Fibroblast of pulmonary artery (primary cell): ENCODE results near the gene FAAH.

Experiments
- DNase-seq: peaks from one replicate; pipeline ENCODE4 v3.0.0-alpha.2; 2010; ENCODE audit warnings: low read depth
- H3K4me3 ChIP-seq: replicated peaks from 2 replicates; pipeline ENCODE4 v1.5.1; 2011; ENCODE audit warnings: low read depth, mild to moderate bottlenecking, control low read depth, low read length, moderate library complexity
- TF ChIP-seq, protein P1 (sequence below): IDR thresholded peaks from 2 replicates; pipeline ENCODE4 v1.5.1; 2011; ENCODE audit warnings: mild to moderate bottlenecking, control low read depth, low read length, inconsistent platforms; ENCODE audit errors: missing control alignments

Gene FAAH

GRCh38 chr1:46411010-46411405, 16.9 kb downstream of the FAAH start:
- TF ChIP-seq, protein P1, sequence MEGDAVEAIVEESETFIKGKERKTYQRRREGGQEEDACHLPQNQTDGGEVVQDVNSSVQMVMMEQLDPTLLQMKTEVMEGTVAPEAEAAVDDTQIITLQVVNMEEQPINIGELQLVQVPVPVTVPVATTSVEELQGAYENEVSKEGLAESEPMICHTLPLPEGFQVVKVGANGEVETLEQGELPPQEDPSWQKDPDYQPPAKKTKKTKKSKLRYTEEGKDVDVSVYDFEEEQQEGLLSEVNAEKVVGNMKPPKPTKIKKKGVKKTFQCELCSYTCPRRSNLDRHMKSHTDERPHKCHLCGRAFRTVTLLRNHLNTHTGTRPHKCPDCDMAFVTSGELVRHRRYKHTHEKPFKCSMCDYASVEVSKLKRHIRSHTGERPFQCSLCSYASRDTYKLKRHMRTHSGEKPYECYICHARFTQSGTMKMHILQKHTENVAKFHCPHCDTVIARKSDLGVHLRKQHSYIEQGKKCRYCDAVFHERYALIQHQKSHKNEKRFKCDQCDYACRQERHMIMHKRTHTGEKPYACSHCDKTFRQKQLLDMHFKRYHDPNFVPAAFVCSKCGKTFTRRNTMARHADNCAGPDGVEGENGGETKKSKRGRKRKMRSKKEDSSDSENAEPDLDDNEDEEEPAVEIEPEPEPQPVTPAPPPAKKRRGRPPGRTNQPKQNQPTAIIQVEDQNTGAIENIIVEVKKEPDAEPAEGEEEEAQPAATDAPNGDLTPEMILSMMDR, result no peak
- no peak overlapping the region for H3K4me3 ChIP-seq
- no peak for DNase-seq

GRCh38 chr1:46411601-46412341, 17.7 kb downstream of the FAAH start:
- TF ChIP-seq, protein P1, result peak; percentile 24
- no peak overlapping the region for H3K4me3 ChIP-seq
- no peak for DNase-seq

DNA sequence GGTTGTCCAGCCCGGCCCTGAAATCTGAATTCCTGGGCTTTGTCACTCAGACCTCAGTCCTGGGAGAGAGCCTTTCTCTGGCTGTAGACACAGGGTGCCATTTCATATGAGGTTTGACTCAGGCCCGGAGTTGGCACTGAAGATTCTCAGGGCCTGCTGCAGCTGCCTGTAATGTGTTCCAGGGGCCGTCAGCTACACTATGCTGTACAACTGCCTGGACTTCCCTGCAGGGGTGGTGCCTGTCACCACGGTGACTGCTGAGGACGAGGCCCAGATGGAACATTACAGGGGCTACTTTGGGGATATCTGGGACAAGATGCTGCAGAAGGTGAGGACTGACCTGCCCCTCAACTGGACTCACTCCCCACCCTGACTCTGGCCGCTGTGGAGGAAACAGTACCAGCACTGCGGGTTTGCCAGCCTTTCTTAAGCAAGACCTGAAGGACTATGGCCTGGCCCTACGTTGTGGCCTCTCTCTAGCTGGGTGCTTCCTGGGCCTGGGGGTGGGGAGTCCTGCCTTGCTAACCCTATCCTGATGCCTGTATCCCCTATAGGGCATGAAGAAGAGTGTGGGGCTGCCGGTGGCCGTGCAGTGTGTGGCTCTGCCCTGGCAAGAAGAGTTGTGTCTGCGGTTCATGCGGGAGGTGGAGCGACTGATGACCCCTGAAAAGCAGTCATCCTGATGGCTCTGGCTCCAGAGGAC, 18.9 kb downstream of the FAAH start:
- H3K4me3 ChIP-seq, result no peak overlapping the region
- no peak for DNase-seq
- TF ChIP-seq, protein P1, result no peak

DNA sequence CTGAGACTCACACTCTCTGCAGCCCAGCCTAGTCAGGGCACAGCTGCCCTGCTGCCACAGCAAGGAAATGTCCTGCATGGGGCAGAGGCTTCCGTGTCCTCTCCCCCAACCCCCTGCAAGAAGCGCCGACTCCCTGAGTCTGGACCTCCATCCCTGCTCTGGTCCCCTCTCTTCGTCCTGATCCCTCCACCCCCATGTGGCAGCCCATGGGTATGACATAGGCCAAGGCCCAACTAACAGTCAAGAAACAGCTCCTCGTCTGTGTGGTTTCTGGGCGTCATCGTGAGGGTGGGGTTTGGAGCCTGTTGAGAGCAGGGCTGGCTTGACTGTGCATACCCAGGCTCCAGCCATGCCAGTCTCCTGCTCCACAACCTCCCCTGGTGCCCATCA, 19.5 kb downstream of the FAAH start:
- no peak overlapping the region for H3K4me3 ChIP-seq
- TF ChIP-seq, protein P1, result peak; percentile 36
- DNase-seq, result no peak

DNA sequence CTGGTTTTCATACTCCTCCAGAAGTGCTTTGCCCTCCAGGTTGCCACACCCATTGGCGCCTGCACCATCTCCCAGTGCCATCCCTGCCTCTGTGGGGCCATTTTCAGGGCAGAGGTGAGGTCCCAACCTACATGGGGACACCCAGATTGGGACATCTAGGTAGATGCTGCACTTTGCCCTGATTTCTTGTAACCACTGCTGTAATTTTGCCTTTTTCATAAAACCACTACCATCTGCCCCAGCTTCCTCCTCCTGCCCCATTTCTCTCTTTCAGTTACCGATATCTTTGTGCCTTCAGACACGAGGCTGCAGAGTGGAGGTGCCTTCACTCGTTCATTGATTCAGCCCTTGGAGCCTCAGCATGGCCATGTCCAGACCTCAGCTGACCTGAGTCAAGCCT, 21.4 kb downstream of the FAAH start:
- no peak for DNase-seq
- TF ChIP-seq, protein P1, result no peak
- no peak overlapping the region for H3K4me3 ChIP-seq

GRCh38 chr1:46418976-46419375, 24.9 kb downstream of the FAAH start:
- no peak for DNase-seq
- no peak overlapping the region for H3K4me3 ChIP-seq
- TF ChIP-seq, protein P1, result no peak
